Measurements from ENCODE around the gene EZR. TPM values are rescaled to one million over a fixed set of nuclear protein-coding genes. Genes with fewer than 3 reads are reported as not detected.

The EZR gene
- total and polyA plus RNA-seq, 2 donors (not counting 1 experiment from before 2014, with no cell fraction given): 227 to 945 TPM

GRCh38 chr6:158819977-158820622 lies 932 bp upstream of the EZR start:
- H2AFZ ChIP-seq (ENCODE audit: insufficient read depth, low read depth, low read length, poor library complexity, severe bottlenecking): peak overlapping the region; percentile 75

More at GRCh38 chr6:158819977-158820622, 932 bp upstream of the EZR start:
- Histone ChIP-seq H3K9me3 (ENCODE audit: control extremely low read depth in 1 of 3, control insufficient read depth in 2 of 3, insufficient read depth in 1 of 3, low read length in 2 of 3) (peaks cover 0 to 7% (median 2%) of the 10 kb centered on the region in 3 donors), H3K4me2 (replicated peaks; ENCODE audit: low read depth, low read length, poor library complexity, severe bottlenecking) (no peak overlapping the region), H3K27me3 (replicated peaks in 1 of 4; ENCODE audit: control extremely low read depth in 1 of 4, control insufficient read depth in 3 of 4, insufficient read depth in 4 of 4, low read length in 3 of 4) (no peaks in the 10 kb centered on the region), H3K4me3 (ENCODE audit: control extremely low read depth in 1 of 5, extremely low read depth in 1 of 5, insufficient read depth in 1 of 5, low read depth in 2 of 5, low read length in 4 of 5) (no peak overlapping the region), H3K4me1 (ENCODE audit: control insufficient read depth in 2 of 2, insufficient read depth in 2 of 2, low read length in 2 of 2) (peaks cover 17 to 28% of the 10 kb centered on the region in 2 donors), H3K9ac (ENCODE audit: low read length) (peak overlapping the region; percentile 94), H3K36me3 (replicated peaks in 1 of 2; ENCODE audit: control extremely low read depth in 1 of 2, control insufficient read depth in 1 of 2, extremely low read depth in 1 of 2, insufficient read depth in 2 of 2, low read length in 1 of 2) (peaks cover 0 to 27% of the 10 kb centered on the region in 2 experiments), H3K79me2 (ENCODE audit: control insufficient read depth, insufficient read depth, low read length) (peaks cover 30% of the 10 kb centered on the region), H3K27ac (ENCODE audit: low read length in 2 of 2) (peak overlapping the region; percentile 96 to 99), H4K20me1 (ENCODE audit: control insufficient read depth, insufficient read depth, low read length, poor library complexity, severe bottlenecking) (peaks cover 29% of the 10 kb centered on the region)
- DNase-seq (no peak), ATAC-seq (ENCODE audit: low read depth) (no peak)
- intact Hi-C loops (cut with micrococcal nuclease): loop anchor here (1.0 to 5.0 kb wide), 5 partner anchors 7 to 222 kb away; partner anchors contain the start of gene TAGAP
- ChIA-PET POLR2A (interaction anchor here (0.6 to 6.4 kb wide), 11 partner anchors 10 to 92 kb away, joined by 3 to 162 read pairs (median 5); no protein-coding TSS in a partner anchor), CTCF (interaction anchor here (0.5 to 3.7 kb wide), 9 partner anchors 13 to 152 kb away, joined by 3 to 41 read pairs (median 6); no protein-coding TSS in a partner anchor)
- H3K27ac Mint-ChIP-seq: peak overlapping the region; percentile 96
- 100% methylated on average over 3 of the region's 6 CpGs for WGBS (ENCODE audit: insufficient coverage)
- no peaks in the 10 kb centered on the region for H3K9me3 Mint-ChIP-seq (ENCODE audit: insufficient read depth)
- H3K4me3 Mint-ChIP-seq: peak overlapping the region; percentile 88
- TF ChIP-seq CTCF (IDR thresholded peaks at IDR 0.05) (no peak), EZH2 (IDR thresholded peaks at IDR 0.05; ENCODE audit: borderline replicate concordance, insufficient read depth, low read depth, low read length, poor library complexity, severe bottlenecking) (no peak)
- peaks cover 31% of the 10 kb centered on the region for H3K4me1 Mint-ChIP-seq
- H3K27me3 Mint-ChIP-seq: no peaks in the 10 kb centered on the region
